ENCODE data around the gene SAP130. TPM values are rescaled to one million over a fixed set of nuclear protein-coding genes. Genes with fewer than 3 reads are reported as not detected.

Gene SAP130
- total RNA-seq, 2 donors from 2014 or later = 47.7 to 58.9 TPM

DNA sequence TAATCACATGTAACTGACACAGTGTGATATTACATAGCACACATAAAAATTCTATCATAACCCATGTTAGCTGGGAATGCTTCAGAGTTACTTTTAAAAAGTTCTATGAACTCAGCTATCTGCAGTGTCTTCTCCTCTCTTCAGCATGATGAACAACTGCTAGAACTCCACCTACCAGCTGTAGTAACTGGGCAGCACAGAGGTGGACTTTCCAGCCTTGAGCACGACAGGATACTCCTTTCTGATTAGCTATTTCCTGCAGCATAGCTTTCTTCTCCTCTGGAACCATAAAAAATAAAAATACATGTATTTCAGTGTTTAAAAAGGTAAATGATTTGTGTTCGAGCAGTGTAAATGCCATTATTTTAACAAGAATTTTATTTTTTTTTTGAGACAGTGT, 82.6 kb downstream of the SAP130 start:
- TF ChIP-seq, protein P1, sequence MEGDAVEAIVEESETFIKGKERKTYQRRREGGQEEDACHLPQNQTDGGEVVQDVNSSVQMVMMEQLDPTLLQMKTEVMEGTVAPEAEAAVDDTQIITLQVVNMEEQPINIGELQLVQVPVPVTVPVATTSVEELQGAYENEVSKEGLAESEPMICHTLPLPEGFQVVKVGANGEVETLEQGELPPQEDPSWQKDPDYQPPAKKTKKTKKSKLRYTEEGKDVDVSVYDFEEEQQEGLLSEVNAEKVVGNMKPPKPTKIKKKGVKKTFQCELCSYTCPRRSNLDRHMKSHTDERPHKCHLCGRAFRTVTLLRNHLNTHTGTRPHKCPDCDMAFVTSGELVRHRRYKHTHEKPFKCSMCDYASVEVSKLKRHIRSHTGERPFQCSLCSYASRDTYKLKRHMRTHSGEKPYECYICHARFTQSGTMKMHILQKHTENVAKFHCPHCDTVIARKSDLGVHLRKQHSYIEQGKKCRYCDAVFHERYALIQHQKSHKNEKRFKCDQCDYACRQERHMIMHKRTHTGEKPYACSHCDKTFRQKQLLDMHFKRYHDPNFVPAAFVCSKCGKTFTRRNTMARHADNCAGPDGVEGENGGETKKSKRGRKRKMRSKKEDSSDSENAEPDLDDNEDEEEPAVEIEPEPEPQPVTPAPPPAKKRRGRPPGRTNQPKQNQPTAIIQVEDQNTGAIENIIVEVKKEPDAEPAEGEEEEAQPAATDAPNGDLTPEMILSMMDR (conservative IDR thresholded peaks at IDR 0.05) = no peak
- no peak overlapping the region for H3K27ac Mint-ChIP-seq
- H3K9ac ChIP-seq (ENCODE audit: extremely low read depth, low read length, poor library complexity, severe bottlenecking) = no peak overlapping the region
- H3K9me3 Mint-ChIP-seq = no peaks in the 10 kb centered on the region
- no peaks in the 10 kb centered on the region for H3K4me1 ChIP-seq (ENCODE audit: control insufficient read depth, insufficient read depth, low read length)
- no peak overlapping the region for H3K4me3 Mint-ChIP-seq
- peaks cover 86% of the 10 kb centered on the region for H3K36me3 ChIP-seq (ENCODE audit: control insufficient read depth, insufficient read depth, low read length)
- no peak overlapping the region for H3K4me3 ChIP-seq (ENCODE audit: low read length)
- no peaks in the 10 kb centered on the region for H3K9me3 ChIP-seq (ENCODE audit: control insufficient read depth, low read length)
- H3K4me1 Mint-ChIP-seq = no peaks in the 10 kb centered on the region
- H3K27me3 ChIP-seq (ENCODE audit: control insufficient read depth, insufficient read depth, low read length, poor library complexity, severe bottlenecking) = no peaks in the 10 kb centered on the region
- no peak for DNase-seq
- no peak overlapping the region for H3K27ac ChIP-seq (ENCODE audit: low read depth, low read length)
- 86% methylated on average over 2 of the region's 2 CpGs; no CpG with 5 or more reads in 1 of the 2 experiments for WGBS, 2 experiments (ENCODE audit: insufficient coverage in 1 of 2, insufficient read length in 1 of 2)
- no peaks in the 10 kb centered on the region for H3K27me3 Mint-ChIP-seq (ENCODE audit: insufficient read depth)
- H3K36me3 Mint-ChIP-seq (ENCODE audit: low read depth) = peaks cover 81% of the 10 kb centered on the region

DNA sequence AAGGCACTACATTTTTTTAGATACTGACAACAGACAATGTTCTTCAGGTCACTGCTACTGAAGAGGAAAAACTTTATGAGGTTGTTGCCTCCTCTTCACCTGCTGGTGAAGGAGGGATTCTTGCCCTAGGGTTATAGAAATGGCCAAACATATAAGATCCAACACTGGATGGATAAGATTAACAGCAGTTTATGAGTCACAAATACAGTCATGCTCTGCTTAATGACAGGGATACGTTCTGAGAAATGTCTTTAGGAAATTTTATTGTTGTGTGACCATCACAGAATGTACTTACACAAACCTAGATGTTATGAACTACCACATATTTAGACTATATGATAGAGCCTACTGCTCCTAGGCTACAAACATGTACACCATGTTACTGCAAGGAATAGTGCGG, 84.7 kb downstream of the SAP130 start:
- Histone ChIP-seq H3K27ac (ENCODE audit: low read depth, low read length) (no peak overlapping the region), H3K9me3 (ENCODE audit: control insufficient read depth, low read length) (no peaks in the 10 kb centered on the region), H3K4me3 (ENCODE audit: low read length) (no peak overlapping the region), H3K27me3 (ENCODE audit: control insufficient read depth, insufficient read depth, low read length, poor library complexity, severe bottlenecking) (no peaks in the 10 kb centered on the region), H3K9ac (ENCODE audit: extremely low read depth, low read length, poor library complexity, severe bottlenecking) (no peak overlapping the region), H3K36me3 (ENCODE audit: control insufficient read depth, insufficient read depth, low read length) (peaks cover 67% of the 10 kb centered on the region), H3K4me1 (ENCODE audit: control insufficient read depth, insufficient read depth, low read length) (no peaks in the 10 kb centered on the region)
- TF ChIP-seq, protein P1 (conservative IDR thresholded peaks at IDR 0.05) = no peak
- no peak for DNase-seq
- no peak overlapping the region for H3K4me3 Mint-ChIP-seq
- no peak overlapping the region for H3K27ac Mint-ChIP-seq
- H3K36me3 Mint-ChIP-seq (ENCODE audit: low read depth) = peaks cover 62% of the 10 kb centered on the region
- no peaks in the 10 kb centered on the region for H3K27me3 Mint-ChIP-seq (ENCODE audit: insufficient read depth)
- H3K9me3 Mint-ChIP-seq = no peaks in the 10 kb centered on the region
- WGBS, 2 experiments (ENCODE audit: insufficient coverage in 1 of 2, insufficient read length in 1 of 2) = 98 to 100% methylated on average over 1 to 2 of the region's 2 CpGs
- H3K4me1 Mint-ChIP-seq = no peaks in the 10 kb centered on the region

DNA sequence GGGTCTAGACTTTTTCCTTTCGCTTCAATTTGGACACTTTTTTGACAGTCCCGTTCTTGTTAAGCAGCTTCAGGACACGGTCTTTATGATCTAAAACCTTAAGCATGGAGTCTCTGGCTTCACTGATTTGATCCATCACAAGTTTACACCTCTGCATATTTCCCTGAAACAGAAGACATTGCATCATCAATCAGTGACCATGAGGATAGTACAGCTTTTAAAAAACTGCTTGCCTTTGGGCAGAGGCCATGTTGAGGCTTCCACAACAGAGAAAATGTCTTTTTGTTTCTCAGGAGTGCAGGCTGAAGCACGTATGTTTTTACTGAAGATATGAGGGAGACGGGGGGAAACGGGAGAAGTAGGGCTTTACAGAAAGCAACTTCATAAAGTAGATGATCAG, 85.9 kb downstream of the SAP130 start:
- Mint-ChIP-seq H3K36me3 (ENCODE audit: low read depth) (peaks cover 51% of the 10 kb centered on the region), H3K27me3 (ENCODE audit: insufficient read depth) (no peaks in the 10 kb centered on the region), H3K4me1 (no peaks in the 10 kb centered on the region), H3K4me3 (no peak overlapping the region), H3K27ac (no peak overlapping the region), H3K9me3 (no peaks in the 10 kb centered on the region)
- Histone ChIP-seq H3K4me3 (ENCODE audit: low read length) (no peak overlapping the region), H3K36me3 (ENCODE audit: control insufficient read depth, insufficient read depth, low read length) (peaks cover 55% of the 10 kb centered on the region), H3K27ac (ENCODE audit: low read depth, low read length) (no peak overlapping the region), H3K9ac (ENCODE audit: extremely low read depth, low read length, poor library complexity, severe bottlenecking) (no peak overlapping the region), H3K9me3 (ENCODE audit: control insufficient read depth, low read length) (no peaks in the 10 kb centered on the region), H3K4me1 (ENCODE audit: control insufficient read depth, insufficient read depth, low read length) (no peaks in the 10 kb centered on the region), H3K27me3 (ENCODE audit: control insufficient read depth, insufficient read depth, low read length, poor library complexity, severe bottlenecking) (no peaks in the 10 kb centered on the region)
- TF ChIP-seq, protein P1 (conservative IDR thresholded peaks at IDR 0.05) = no peak
- DNase-seq = no peak
- 95% methylated on average over 6 of the region's 6 CpGs for WGBS, 2 experiments (ENCODE audit: insufficient coverage in 1 of 2, insufficient read length in 1 of 2)
